ENCODE measurements around the gene C12orf42. TPM values are rescaled to one million over a fixed set of nuclear protein-coding genes. Genes with fewer than 3 reads are reported as not detected.

The C12orf42 gene
- total RNA-seq, 1 donor from 2014 or later: 0.29 TPM

GRCh38 chr12:103268831-103269514 lies 226.8 kb downstream of the C12orf42 start:
- H3K27me3 Mint-ChIP-seq: peaks cover 63% of the 10 kb centered on the region
- TF ChIP-seq CTCF (IDR thresholded peaks at IDR 0.05; ENCODE audit: unreplicated experiment): no peak
- H3K36me3 Mint-ChIP-seq (ENCODE audit: insufficient read depth): no peaks in the 10 kb centered on the region
- H3K27ac Mint-ChIP-seq: no peak overlapping the region
- peaks cover 15% of the 10 kb centered on the region for H3K4me1 Mint-ChIP-seq (ENCODE audit: low read depth)
- no peak overlapping the region for H3K4me3 Mint-ChIP-seq (ENCODE audit: low read depth)
- no peak for DNase-seq (ENCODE audit: low spot score, unreplicated experiment)
- H3K9me3 Mint-ChIP-seq (ENCODE audit: low read depth): no peaks in the 10 kb centered on the region

GRCh38 chr12:103257763-103258162 lies 238.0 kb downstream of the C12orf42 start:
- Mint-ChIP-seq H3K36me3 (ENCODE audit: insufficient read depth) (no peaks in the 10 kb centered on the region), H3K27me3 (peaks cover 10% of the 10 kb centered on the region)

More at GRCh38 chr12:103257763-103258162, 238.0 kb downstream of the C12orf42 start:
- H3K27ac Mint-ChIP-seq: no peak overlapping the region
- no peak for DNase-seq (ENCODE audit: low spot score, unreplicated experiment)
- H3K4me1 Mint-ChIP-seq (ENCODE audit: low read depth): no peaks in the 10 kb centered on the region
- peaks cover 7% of the 10 kb centered on the region for H3K9me3 Mint-ChIP-seq (ENCODE audit: low read depth)
- H3K4me3 Mint-ChIP-seq (ENCODE audit: low read depth): no peak overlapping the region
- no peak for TF ChIP-seq CTCF (IDR thresholded peaks at IDR 0.05; ENCODE audit: unreplicated experiment)

Other genes with a start within 250 kb of the C12orf42 start
- gene STAB2, start 91.3 kb upstream of the C12orf42 start, total RNA-seq: not detected in 2 replicates